GM21447 (cell line): Measurements from ENCODE around the gene DPCD.

ENCODE experiments used
- ATAC-seq: cut with Tn5 transposase; IDR thresholded peaks from one replicate; pipeline ENCODE4 v1.9.1; 2021; ENCODE audit not compliant: unreplicated experiment

The DPCD gene

DNA sequence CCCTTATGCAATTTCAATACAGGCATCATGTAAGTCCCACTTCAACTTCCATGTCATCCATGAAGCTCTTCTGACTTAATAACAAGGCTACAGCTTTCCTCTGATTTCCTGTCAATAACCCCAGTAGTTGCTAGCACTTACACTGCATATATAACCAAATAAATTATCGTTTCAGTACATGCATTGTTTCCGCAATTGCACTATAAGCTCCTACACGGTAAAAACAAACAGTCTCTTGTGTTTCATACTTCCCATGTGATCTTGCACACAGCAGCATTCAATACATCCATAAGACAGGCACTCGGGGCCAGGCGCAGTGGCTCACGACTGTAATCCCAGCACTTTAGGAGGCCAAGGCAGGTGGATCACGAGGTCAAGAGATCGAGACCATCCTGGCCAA is 65.4 kb downstream of the DPCD start:
- no peak for ATAC-seq

DNA sequence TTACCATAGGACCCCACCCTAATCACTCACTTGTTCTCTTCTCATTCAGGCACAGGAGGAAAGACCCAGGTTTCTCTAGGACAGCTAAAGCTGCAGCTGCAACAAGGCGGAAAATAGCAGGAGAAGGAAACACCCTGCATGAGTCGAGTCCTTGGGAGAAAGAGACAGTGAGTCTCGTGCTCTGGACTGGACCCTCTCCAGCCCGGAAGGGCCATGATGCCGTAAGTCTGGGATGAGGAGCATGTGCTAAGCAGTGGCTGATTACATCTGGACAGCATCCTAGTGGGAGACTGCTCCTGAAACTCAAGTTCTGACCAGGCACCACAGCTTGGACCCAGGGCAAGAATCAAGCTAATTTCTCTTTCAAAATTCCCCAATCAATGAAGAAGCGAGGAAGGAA is 67.4 kb downstream of the DPCD start:
- no peak for ATAC-seq

DNA sequence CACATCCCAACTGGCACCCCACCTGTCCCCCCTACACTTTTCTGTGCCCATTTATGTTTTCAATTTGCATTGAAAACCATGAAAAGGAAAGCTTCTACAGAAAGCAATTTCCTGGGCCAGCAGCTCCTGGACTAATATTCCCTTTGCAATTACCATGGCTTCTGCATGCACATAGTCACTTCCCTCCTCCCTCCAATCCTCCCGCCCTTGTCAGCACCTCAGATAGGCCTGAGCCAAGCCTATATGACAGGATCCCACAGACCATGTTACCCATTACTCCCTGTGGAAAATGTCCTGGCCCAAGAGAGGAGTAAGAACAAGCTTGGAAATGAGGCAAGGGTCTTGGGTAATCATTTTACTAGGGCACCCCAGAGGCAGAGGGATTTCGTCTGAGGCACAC is 68.8 kb downstream of the DPCD start:
- no peak for ATAC-seq

DNA sequence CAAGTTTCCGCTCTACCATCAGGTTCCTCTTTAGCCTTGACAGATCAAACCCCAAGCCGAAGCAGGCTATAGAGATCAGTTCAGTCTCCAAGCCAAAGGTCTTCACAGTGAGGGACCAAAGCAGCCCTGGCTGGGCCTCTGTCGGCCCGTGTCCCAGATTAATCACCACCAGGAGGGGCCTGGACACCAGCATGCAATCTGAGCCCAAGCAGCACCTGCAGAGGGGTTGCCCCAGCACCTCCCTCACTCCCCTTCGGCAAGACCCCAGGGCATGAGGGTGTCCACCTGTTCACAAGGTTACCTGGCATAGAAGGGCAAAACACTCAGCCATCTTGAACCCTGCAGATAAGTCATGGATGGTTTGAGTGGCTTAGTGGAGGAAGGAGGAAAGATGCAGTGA is 70.9 kb downstream of the DPCD start:
- no peak for ATAC-seq
